Gastrocnemius medialis (tissue), 4 donors: ENCODE measurements around the gene KMT5C. TPM values are rescaled to one million over a fixed set of nuclear protein-coding genes. Genes with fewer than 3 reads are reported as not detected.

Experiments
- ATAC-seq, 2 donors: fragments of 150-250 bp; one replicate each; pipeline ENCODE4 v1.9.1; 2016
- DNase-seq, 2 donors: peaks; one replicate each; pipeline ENCODE4 v3.0.0-alpha.2; 2019
- H3K27ac ChIP-seq, 4 donors: fragments of 200-600 bp; sonication (generic); 1 replicate in 1 of 4; 2 replicates in 3 of 4; pipeline ENCODE4 v1.5.1; 2016 to 2018; ENCODE audit warnings: mild to moderate bottlenecking in 2 of 4, moderate library complexity in 1 of 4
- H3K27me3 ChIP-seq, 3 donors: fragments of 200-600 bp; sonication (generic) in 2 of 3; 1 replicate in 1 of 3; 2 replicates in 2 of 3; pipeline versions ENCODE4 v1.5.1 to v1.6.0; 2016 to 2019; ENCODE audit warnings: mild to moderate bottlenecking in 1 of 3, moderate library complexity in 1 of 3
- H3K36me3 ChIP-seq, 2 donors: fragments of 200-600 bp; sonication (generic) in 1 of 2; one replicate each; pipeline ENCODE4 v1.5.1; 2017 to 2018
- H3K4me1 ChIP-seq, 2 donors: fragments of 200-600 bp; sonication (generic) in 1 of 2; one replicate each; pipeline ENCODE4 v1.5.1; 2016 to 2017; ENCODE audit warnings: mild to moderate bottlenecking in 2 of 2
- H3K4me3 ChIP-seq, 4 donors: fragments of 200-600 bp; sonication (generic) in 3 of 4; 1 replicate in 1 of 4; 2 replicates in 3 of 4; pipeline ENCODE4 v1.5.1; 2016 to 2019; ENCODE audit warnings: mild to moderate bottlenecking in 2 of 4
- H3K9me3 ChIP-seq, 3 donors: fragments of 200-600 bp; sonication (generic) in 2 of 3; 1 replicate in 1 of 3; 2 replicates in 2 of 3; pipeline ENCODE4 v1.5.1; 2016 to 2019
- CTCF ChIP-seq, 5 experiments: fragments of 450-650 bp in 3 of 5; fragments of 200-600 bp in 2 of 5; sonication (generic) in 2 of 5; IDR thresholded peaks in 4 of 5; conservative IDR thresholded peaks in 1 of 5; 1 replicate in 4 of 5; 2 replicates in 1 of 5; pipeline ENCODE4 v1.5.1; 2016 to 2019; ENCODE audit warnings: antibody characterized with exemption in 5 of 5, mild to moderate bottlenecking in 3 of 5, moderate library complexity in 3 of 5
- POLR2A ChIP-seq, 2 donors: fragments of 450-650 bp; IDR thresholded peaks; one replicate each; pipeline ENCODE4 v1.6.1; 2017; ENCODE audit warnings: antibody characterized with exemption in 2 of 2, mild to moderate bottlenecking in 2 of 2, moderate library complexity in 2 of 2
- in situ Hi-C, 4 donors: fragments of 200-750 bp; cut with MboI; loops; one replicate each; pipeline versions ENCODE4 v1.15.0 to v1.8.0; 2017; ENCODE audit warnings: low sequenced_read_pairs in 4 of 4
- intact Hi-C: fragments of 100-400 bp; cut with DNase I; formaldehyde crosslinking; loops from one replicate; pipeline ENCODE4 v1.15.1; 2023; ENCODE audit warnings: low total_unique reads
- total RNA-seq, 4 donors: library from RNA; depleted of rRNA; stranded (reverse); fragments of >200 nt; gene quantifications; one replicate each; pipeline versions ENCODE4 v1.1.0 to v1.2.3, GENCODE V29; 2016

Gene KMT5C
- total RNA-seq, 4 donors from 2014 or later, result 2.5 to 5.4 (median 4.5) TPM

- H3K4me1 ChIP-seq, result peaks cover 0 to 4% of the 10 kb centered on the region in 2 donors
- no peak for ATAC-seq
- H3K27me3 ChIP-seq, result no peaks in the 10 kb centered on the region
- intact Hi-C loops (no loop called here), in situ Hi-C loops (no loop called here)
- no peaks in the 10 kb centered on the region for H3K9me3 ChIP-seq
- no peaks in the 10 kb centered on the region for H3K36me3 ChIP-seq
- no peak overlapping the region for H3K4me3 ChIP-seq
- no peak for DNase-seq
- TF ChIP-seq CTCF (IDR thresholded peaks at IDR 0.05 in 4 of 5, conservative IDR thresholded peaks at IDR 0.05 in 1 of 5) (no peak), POLR2A (IDR thresholded peaks at IDR 0.05) (no peak)
- H3K27ac ChIP-seq, result no peak overlapping the region
Observed at GRCh38 chr19:55304980-55305379, 34.7 kb upstream of the KMT5C start.

- ATAC-seq, result peak; percentile 62 to 70
- TF ChIP-seq CTCF (IDR thresholded peaks at IDR 0.05 in 4 of 5, conservative IDR thresholded peaks at IDR 0.05 in 1 of 5), result no peak
- no peak for TF ChIP-seq POLR2A (IDR thresholded peaks at IDR 0.05)
Observed at GRCh38 chr19:55305491-55305890, 34.2 kb upstream of the KMT5C start.

GRCh38 chr19:55305983-55306562, 33.6 kb upstream of the KMT5C start:
- Histone ChIP-seq H3K4me3 (no peak overlapping the region), H3K27me3 (no peaks in the 10 kb centered on the region), H3K9me3 (no peaks in the 10 kb centered on the region), H3K36me3 (no peaks in the 10 kb centered on the region), H3K27ac (no peak overlapping the region), H3K4me1 (peaks cover 0 to 4% of the 10 kb centered on the region in 2 donors)
- TF ChIP-seq CTCF (IDR thresholded peaks at IDR 0.05 in 4 of 5, conservative IDR thresholded peaks at IDR 0.05 in 1 of 5) (no peak), POLR2A (IDR thresholded peaks at IDR 0.05) (no peak)
- in situ Hi-C loops (no loop called here), intact Hi-C loops (no loop called here)
- ATAC-seq (no peak), DNase-seq (no peak)

More at GRCh38 chr19:55305491-55305890, 34.2 kb upstream of the KMT5C start:
- H3K4me3 ChIP-seq, result no peak overlapping the region
- peak; percentile 24 to 38 for DNase-seq
- H3K27ac ChIP-seq, result no peak overlapping the region
- no peaks in the 10 kb centered on the region for H3K9me3 ChIP-seq
- in situ Hi-C loops, result no loop called here
- H3K4me1 ChIP-seq, result peaks cover 0 to 4% of the 10 kb centered on the region in 2 donors
- H3K36me3 ChIP-seq, result no peaks in the 10 kb centered on the region
- H3K27me3 ChIP-seq, result no peaks in the 10 kb centered on the region
- intact Hi-C loops, result no loop called here

GRCh38 chr19:55306712-55307111, 33.0 kb upstream of the KMT5C start:
- ATAC-seq (no peak), DNase-seq (no peak)
- Histone ChIP-seq H3K27me3 (no peaks in the 10 kb centered on the region), H3K9me3 (no peaks in the 10 kb centered on the region), H3K4me3 (no peak overlapping the region), H3K36me3 (no peaks in the 10 kb centered on the region), H3K27ac (no peak overlapping the region), H3K4me1 (no peaks in the 10 kb centered on the region)
- TF ChIP-seq POLR2A (IDR thresholded peaks at IDR 0.05) (no peak), CTCF (IDR thresholded peaks at IDR 0.05 in 4 of 5, conservative IDR thresholded peaks at IDR 0.05 in 1 of 5) (no peak)
- intact Hi-C loops, result no loop called here
- in situ Hi-C loops, result no loop called here

- no peaks in the 10 kb centered on the region for H3K36me3 ChIP-seq
- intact Hi-C loops (no loop called here), in situ Hi-C loops (no loop called here)
- no peak overlapping the region for H3K4me3 ChIP-seq
- no peak for DNase-seq
- no peaks in the 10 kb centered on the region for H3K9me3 ChIP-seq
- ATAC-seq, result no peak
- H3K27me3 ChIP-seq, result no peaks in the 10 kb centered on the region
- no peak overlapping the region for H3K27ac ChIP-seq
- no peaks in the 10 kb centered on the region for H3K4me1 ChIP-seq
- TF ChIP-seq CTCF (IDR thresholded peaks at IDR 0.05 in 4 of 5, conservative IDR thresholded peaks at IDR 0.05 in 1 of 5), result no peak
- TF ChIP-seq POLR2A (IDR thresholded peaks at IDR 0.05), result no peak
Observed at GRCh38 chr19:55308281-55308680, 31.4 kb upstream of the KMT5C start.
